ENCODE results near the gene GSDMA. TPM values are rescaled to one million over a fixed set of nuclear protein-coding genes. Genes with fewer than 3 reads are reported as not detected.
"Not testable (repeated sequence)": the region's sequence is repeated elsewhere in the genome, so short reads cannot be mapped to it uniquely, and the experiment has no call there.

Gene GSDMA
- total RNA-seq, 1 donor from 2014 or later: not detected

GRCh38 chr17:39943702-39944392, 19.0 kb upstream of the GSDMA start:
- Mint-ChIP-seq H3K4me3 (ENCODE audit: unreplicated experiment) (no peak overlapping the region), H3K27me3 (ENCODE audit: low read depth, unreplicated experiment) (peaks cover 15% of the 10 kb centered on the region), H3K9me3 (ENCODE audit: unreplicated experiment) (no peaks in the 10 kb centered on the region), H3K4me1 (ENCODE audit: low read depth, unreplicated experiment) (peaks cover 11% of the 10 kb centered on the region), H3K27ac (ENCODE audit: unreplicated experiment) (no peak overlapping the region), H3K36me3 (ENCODE audit: low read depth, unreplicated experiment) (no peaks in the 10 kb centered on the region)
- no peaks in the 10 kb centered on the region for H3K79me2 ChIP-seq (ENCODE audit: insufficient read depth, low read length)
- H3K27ac ChIP-seq (ENCODE audit: low read depth, low read length): no peak overlapping the region
- no peak for FAIRE-seq
- no peaks in the 10 kb centered on the region for H3K36me3 ChIP-seq (ENCODE audit: insufficient read depth, low read length)
- TF ChIP-seq EZH2 (IDR thresholded peaks at IDR 0.05; ENCODE audit: insufficient read depth, low read length) (no peak), CTCF (IDR thresholded peaks at IDR 0.05; ENCODE audit: insufficient read depth, low read depth, low read length) (no peak)
- H3K9ac ChIP-seq (ENCODE audit: low read length): no peak overlapping the region
- H4K20me1 ChIP-seq (ENCODE audit: insufficient read depth, low read length): no peaks in the 10 kb centered on the region
- no peak overlapping the region for H3K4me2 ChIP-seq (ENCODE audit: low read length)
- no peak overlapping the region for H2AFZ ChIP-seq (ENCODE audit: low read depth, low read length)
- no peak overlapping the region for H3K4me3 ChIP-seq (ENCODE audit: insufficient read depth, low read depth, low read length)
- DNase-seq (ENCODE audit: low read depth): no peak
- no peaks in the 10 kb centered on the region for H3K9me3 ChIP-seq (ENCODE audit: insufficient read depth, low read depth, low read length)
- peaks cover 12% of the 10 kb centered on the region for H3K4me1 ChIP-seq (ENCODE audit: insufficient read depth, low read length)
- no peaks in the 10 kb centered on the region for H3K27me3 ChIP-seq (ENCODE audit: insufficient read depth, low read length)

- DNase-seq (ENCODE audit: low read depth) (no peak), FAIRE-seq (no peak)
- no peaks in the 10 kb centered on the region for H3K9me3 Mint-ChIP-seq (ENCODE audit: unreplicated experiment)
- Histone ChIP-seq H3K4me2 (ENCODE audit: low read length) (no peak overlapping the region), H3K4me1 (ENCODE audit: insufficient read depth, low read length) (peaks cover 7% of the 10 kb centered on the region), H3K9ac (ENCODE audit: low read length) (no peak overlapping the region), H2AFZ (ENCODE audit: low read depth, low read length) (no peak overlapping the region), H3K9me3 (ENCODE audit: insufficient read depth, low read depth, low read length) (no peaks in the 10 kb centered on the region), H3K27ac (ENCODE audit: low read depth, low read length) (no peak overlapping the region), H4K20me1 (ENCODE audit: insufficient read depth, low read length) (no peaks in the 10 kb centered on the region), H3K79me2 (ENCODE audit: insufficient read depth, low read length) (no peaks in the 10 kb centered on the region), H3K27me3 (ENCODE audit: insufficient read depth, low read length) (no peaks in the 10 kb centered on the region), H3K36me3 (ENCODE audit: insufficient read depth, low read length) (no peaks in the 10 kb centered on the region), H3K4me3 (ENCODE audit: insufficient read depth, low read depth, low read length) (no peak overlapping the region)
- peaks cover 15% of the 10 kb centered on the region for H3K27me3 Mint-ChIP-seq (ENCODE audit: low read depth, unreplicated experiment)
- no peak overlapping the region for H3K27ac Mint-ChIP-seq (ENCODE audit: unreplicated experiment)
- no peaks in the 10 kb centered on the region for H3K36me3 Mint-ChIP-seq (ENCODE audit: low read depth, unreplicated experiment)
- TF ChIP-seq EZH2 (IDR thresholded peaks at IDR 0.05; ENCODE audit: insufficient read depth, low read length) (no peak), CTCF (IDR thresholded peaks at IDR 0.05; ENCODE audit: insufficient read depth, low read depth, low read length) (no peak)
- H3K4me1 Mint-ChIP-seq (ENCODE audit: low read depth, unreplicated experiment): peaks cover 9% of the 10 kb centered on the region
- H3K4me3 Mint-ChIP-seq (ENCODE audit: unreplicated experiment): no peak overlapping the region
These were observed 18.5 kb upstream of the GSDMA start for GRCh38 chr17:39944393-39944711.

- Histone ChIP-seq H3K4me2 (ENCODE audit: low read length) (no peak overlapping the region), H3K79me2 (ENCODE audit: insufficient read depth, low read length) (no peaks in the 10 kb centered on the region), H3K27ac (ENCODE audit: low read depth, low read length) (no peak overlapping the region), H3K36me3 (ENCODE audit: insufficient read depth, low read length) (no peaks in the 10 kb centered on the region), H4K20me1 (ENCODE audit: insufficient read depth, low read length) (no peaks in the 10 kb centered on the region), H3K9me3 (ENCODE audit: insufficient read depth, low read depth, low read length) (no peaks in the 10 kb centered on the region), H3K9ac (ENCODE audit: low read length) (no peak overlapping the region), H3K4me3 (ENCODE audit: insufficient read depth, low read depth, low read length) (no peak overlapping the region), H3K27me3 (ENCODE audit: insufficient read depth, low read length) (no peaks in the 10 kb centered on the region), H3K4me1 (ENCODE audit: insufficient read depth, low read length) (no peaks in the 10 kb centered on the region), H2AFZ (ENCODE audit: low read depth, low read length) (no peak overlapping the region)
- Mint-ChIP-seq H3K36me3 (ENCODE audit: low read depth, unreplicated experiment) (no peaks in the 10 kb centered on the region), H3K27ac (ENCODE audit: unreplicated experiment) (peak overlapping the region; percentile 26), H3K9me3 (ENCODE audit: unreplicated experiment) (no peaks in the 10 kb centered on the region), H3K4me1 (ENCODE audit: low read depth, unreplicated experiment) (peaks cover 2% of the 10 kb centered on the region), H3K27me3 (ENCODE audit: low read depth, unreplicated experiment) (peaks cover 16% of the 10 kb centered on the region), H3K4me3 (ENCODE audit: unreplicated experiment) (no peak overlapping the region)
- no peak for TF ChIP-seq CTCF (IDR thresholded peaks at IDR 0.05; ENCODE audit: insufficient read depth, low read depth, low read length)
- no peak for TF ChIP-seq EZH2 (IDR thresholded peaks at IDR 0.05; ENCODE audit: insufficient read depth, low read length)
- no peak for FAIRE-seq
- no peak for DNase-seq (ENCODE audit: low read depth)
These were observed 16.1 kb upstream of the GSDMA start for GRCh38 chr17:39946551-39947330.

- FAIRE-seq; H3K27ac Mint-ChIP-seq (ENCODE audit: unreplicated experiment): not testable (repeated sequence)
These were observed 14.3 kb upstream of the GSDMA start for GRCh38 chr17:39948489-39948828.

More at GRCh38 chr17:39948489-39948828, 14.3 kb upstream of the GSDMA start:
- H4K20me1 ChIP-seq (ENCODE audit: insufficient read depth, low read length); H2AFZ ChIP-seq (ENCODE audit: low read depth, low read length); H3K36me3 ChIP-seq (ENCODE audit: insufficient read depth, low read length); H3K9me3 ChIP-seq (ENCODE audit: insufficient read depth, low read depth, low read length); H3K4me1 Mint-ChIP-seq (ENCODE audit: low read depth, unreplicated experiment); H3K27ac ChIP-seq (ENCODE audit: low read depth, low read length); H3K27me3 ChIP-seq (ENCODE audit: insufficient read depth, low read length); H3K4me2 ChIP-seq (ENCODE audit: low read length); H3K9me3 Mint-ChIP-seq (ENCODE audit: unreplicated experiment); DNase-seq (ENCODE audit: low read depth); H3K4me1 ChIP-seq (ENCODE audit: insufficient read depth, low read length); H3K9ac ChIP-seq (ENCODE audit: low read length); H3K36me3 Mint-ChIP-seq (ENCODE audit: low read depth, unreplicated experiment); H3K4me3 ChIP-seq (ENCODE audit: insufficient read depth, low read depth, low read length); H3K79me2 ChIP-seq (ENCODE audit: insufficient read depth, low read length); H3K4me3 Mint-ChIP-seq (ENCODE audit: unreplicated experiment): not testable (repeated sequence)
- peaks cover 14% of the 10 kb centered on the region for H3K27me3 Mint-ChIP-seq (ENCODE audit: low read depth, unreplicated experiment)

Measured in astrocyte (in vitro differentiated cells and primary cell).